NCI-H69 (cell line): ENCODE measurements around the gene DCDC2C.

Source experiments
- DNase-seq: peaks from one replicate; lab custom pipeline; 2025; lab: John Stamatoyannopoulos, UW

Gene DCDC2C

DNA sequence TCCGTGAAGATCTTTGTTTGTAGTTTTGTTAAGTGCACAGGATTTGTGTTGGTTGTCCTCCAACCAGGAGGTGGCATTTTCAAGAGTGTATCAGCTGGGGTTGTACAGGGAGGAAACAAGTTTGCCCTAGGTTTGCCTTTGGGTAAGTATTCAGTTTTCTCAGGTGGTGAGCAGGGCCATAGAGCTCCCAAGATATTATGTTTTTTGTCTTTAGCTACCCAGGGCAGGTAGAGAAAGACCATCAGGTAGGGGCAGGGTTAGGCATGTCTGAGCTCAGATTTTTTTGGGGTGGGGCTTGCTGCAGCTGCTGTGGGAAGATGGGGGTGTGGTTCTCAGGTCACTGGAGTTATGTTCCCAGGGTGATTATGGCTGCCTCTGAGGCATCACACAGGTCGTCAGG is 191.6 kb downstream of the DCDC2C start:
- no peak for DNase-seq
